ENCODE measurements around the gene ADCY7. TPM values are rescaled to one million over a fixed set of nuclear protein-coding genes. Genes with fewer than 3 reads are reported as not detected.

ADCY7 gene
- total RNA-seq, 4 donors from 2014 or later: 14.0 to 38.9 (median 21.4) TPM

- TF ChIP-seq CTCF (IDR thresholded peaks at IDR 0.05): no peak
- no peak for DNase-seq (ENCODE audit: low spot score)
- ATAC-seq (ENCODE audit: low FRiP score): no peak
Observed at GRCh38 chr16:50256604-50257003, 9.7 kb upstream of the ADCY7 start.

- TF ChIP-seq CTCF (IDR thresholded peaks at IDR 0.05): no peak
- no peak for ATAC-seq (ENCODE audit: low FRiP score)
- no peak for DNase-seq (ENCODE audit: low spot score)
Observed at GRCh38 chr16:50257876-50258275, 8.5 kb upstream of the ADCY7 start.

GRCh38 chr16:50259334-50260205, 6.8 kb upstream of the ADCY7 start:
- no peak for DNase-seq (ENCODE audit: low spot score)
- no peak for TF ChIP-seq CTCF (IDR thresholded peaks at IDR 0.05)
- ATAC-seq (ENCODE audit: low FRiP score): no peak

GRCh38 chr16:50260206-50261159, 5.9 kb upstream of the ADCY7 start:
- no peak for TF ChIP-seq CTCF (IDR thresholded peaks at IDR 0.05)
- no peak for ATAC-seq (ENCODE audit: low FRiP score)
- DNase-seq (ENCODE audit: low spot score): no peak

GRCh38 chr16:50261160-50261706, 5.1 kb upstream of the ADCY7 start:
- no peak for DNase-seq (ENCODE audit: low spot score)
- TF ChIP-seq CTCF (IDR thresholded peaks at IDR 0.05): no peak
- ATAC-seq (ENCODE audit: low FRiP score): no peak

GRCh38 chr16:50261707-50262235, 4.6 kb upstream of the ADCY7 start:
- no peak for ATAC-seq (ENCODE audit: low FRiP score)
- no peak for TF ChIP-seq CTCF (IDR thresholded peaks at IDR 0.05)
- no peak for DNase-seq (ENCODE audit: low spot score)

Data from omental fat pad (tissue), 4 donors.